Ovary (tissue), 3 donors: ENCODE measurements around the gene SH3BP5L.

Source experiments
- EP300 ChIP-seq: sonication (generic); formaldehyde crosslinking; IDR thresholded peaks from one replicate; pipeline ENCODE4 v1.6.1; 2017; ENCODE audit warnings: antibody characterized with exemption
- POLR2A ChIP-seq: fragments of 450-650 bp; IDR thresholded peaks from one replicate; pipeline ENCODE4 v1.6.1; 2017; ENCODE audit warnings: antibody characterized with exemption, mild to moderate bottlenecking, moderate library complexity
- TF ChIP-seq, protein P1 (sequence below), 3 donors: fragments of 450-650 bp in 2 of 3; fragments of 200-600 bp in 1 of 3; IDR thresholded peaks; one replicate each; pipeline versions ENCODE4 v1.5.1 to v1.8.0; 2016 to 2022; ENCODE audit warnings: antibody characterized with exemption in 3 of 3, mild to moderate bottlenecking in 1 of 3
- donor health status: DM: no; HTN: no; CAD: no.

DNA sequence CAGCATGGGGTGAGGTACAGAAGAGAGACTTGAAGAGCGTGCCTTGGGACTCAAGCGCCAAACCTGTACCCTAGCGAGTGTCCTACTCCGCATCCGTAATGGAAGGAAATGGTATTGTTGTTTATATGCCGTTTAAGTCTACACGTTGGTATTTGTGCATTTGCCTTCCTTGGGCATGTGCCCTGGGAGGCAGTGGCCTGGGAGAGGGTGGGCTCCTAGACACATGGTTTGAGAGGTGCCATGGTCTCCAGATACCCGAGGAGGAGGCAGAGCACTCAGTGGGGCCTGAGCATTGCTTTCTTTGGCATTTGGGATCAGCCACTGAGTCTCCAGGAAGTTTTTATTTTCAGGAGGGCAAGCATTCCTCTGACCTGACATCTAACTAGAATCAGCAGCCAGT lies 18.8 kb upstream of the SH3BP5L start:
- TF ChIP-seq, protein P1, sequence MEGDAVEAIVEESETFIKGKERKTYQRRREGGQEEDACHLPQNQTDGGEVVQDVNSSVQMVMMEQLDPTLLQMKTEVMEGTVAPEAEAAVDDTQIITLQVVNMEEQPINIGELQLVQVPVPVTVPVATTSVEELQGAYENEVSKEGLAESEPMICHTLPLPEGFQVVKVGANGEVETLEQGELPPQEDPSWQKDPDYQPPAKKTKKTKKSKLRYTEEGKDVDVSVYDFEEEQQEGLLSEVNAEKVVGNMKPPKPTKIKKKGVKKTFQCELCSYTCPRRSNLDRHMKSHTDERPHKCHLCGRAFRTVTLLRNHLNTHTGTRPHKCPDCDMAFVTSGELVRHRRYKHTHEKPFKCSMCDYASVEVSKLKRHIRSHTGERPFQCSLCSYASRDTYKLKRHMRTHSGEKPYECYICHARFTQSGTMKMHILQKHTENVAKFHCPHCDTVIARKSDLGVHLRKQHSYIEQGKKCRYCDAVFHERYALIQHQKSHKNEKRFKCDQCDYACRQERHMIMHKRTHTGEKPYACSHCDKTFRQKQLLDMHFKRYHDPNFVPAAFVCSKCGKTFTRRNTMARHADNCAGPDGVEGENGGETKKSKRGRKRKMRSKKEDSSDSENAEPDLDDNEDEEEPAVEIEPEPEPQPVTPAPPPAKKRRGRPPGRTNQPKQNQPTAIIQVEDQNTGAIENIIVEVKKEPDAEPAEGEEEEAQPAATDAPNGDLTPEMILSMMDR (IDR thresholded peaks at IDR 0.05), result no peak
- TF ChIP-seq POLR2A, result no peak
- TF ChIP-seq EP300, result no peak
